H9 (cell line): ENCODE results near the gene PREB. TPM values are rescaled to one million over a fixed set of nuclear protein-coding genes. Genes with fewer than 3 reads are reported as not detected.

ENCODE experiments used
- DNase-seq: peaks from one replicate; pipeline ENCODE4 v3.0.0-alpha.2; 2017
- H2AFZ ChIP-seq: one replicate; pipeline ENCODE4 v1.6.1; 2013; ENCODE audit warnings: mild to moderate bottlenecking, low read length, control low read depth, moderate library complexity
- H2AK5ac ChIP-seq: 2 replicates; pipeline ENCODE4 v1.6.1; 2013; ENCODE audit warnings: low read length, control low read depth, mixed read lengths; ENCODE audit not compliant: insufficient read length
- H2BK120ac ChIP-seq: one replicate; pipeline ENCODE4 v1.6.1; 2013; ENCODE audit warnings: low read depth, mild to moderate bottlenecking, low read length, control low read depth, inconsistent platforms; ENCODE audit not compliant: poor library complexity, severe bottlenecking
- H2BK12ac ChIP-seq: 2 replicates; pipeline ENCODE4 v1.6.1; 2013; ENCODE audit warnings: low read length, control low read depth, mixed read lengths, low read depth; ENCODE audit not compliant: insufficient read length
- H2BK15ac ChIP-seq: 2 replicates; pipeline ENCODE4 v1.6.1; 2013; ENCODE audit warnings: low read depth, low read length, control low read depth
- H2BK20ac ChIP-seq: one replicate; pipeline ENCODE4 v1.6.1; 2013; ENCODE audit warnings: low read depth, mild to moderate bottlenecking, low read length, control low read depth, inconsistent platforms; ENCODE audit not compliant: poor library complexity, severe bottlenecking
- H2BK5ac ChIP-seq: 2 replicates; pipeline ENCODE4 v1.6.1; 2013; ENCODE audit warnings: low read length, control low read depth, mixed read lengths; ENCODE audit not compliant: insufficient read length
- H3K14ac ChIP-seq: 2 replicates; pipeline ENCODE4 v1.6.1; 2013; ENCODE audit warnings: low read length, control low read depth; ENCODE audit not compliant: insufficient read depth
- H3K18ac ChIP-seq: 2 replicates; pipeline ENCODE4 v1.6.1; 2013; ENCODE audit warnings: low read depth, mild to moderate bottlenecking, mixed read lengths, low read length, control low read depth; ENCODE audit not compliant: insufficient read length
- H3K23ac ChIP-seq: 2 replicates; pipeline ENCODE4 v1.6.1; 2013; ENCODE audit warnings: low read length, control low read depth, mixed read lengths, low read depth; ENCODE audit not compliant: insufficient read length
- H3K23me2 ChIP-seq: 2 replicates; pipeline ENCODE4 v1.6.1; 2013; ENCODE audit warnings: low read depth, mild to moderate bottlenecking, mixed read lengths, low read length, control low read depth; ENCODE audit not compliant: insufficient read length, poor library complexity, severe bottlenecking
- H3K27ac ChIP-seq: 2 replicates; pipeline ENCODE4 v1.5.1; 2013; ENCODE audit warnings: low read length, control low read depth, mixed read lengths, low read depth; ENCODE audit not compliant: insufficient read length
- H3K27me3 ChIP-seq: 2 replicates; pipeline ENCODE4 v1.6.1; 2013; ENCODE audit warnings: low read length, control low read depth, inconsistent platforms; ENCODE audit not compliant: insufficient read depth
- H3K4ac ChIP-seq: 2 replicates; pipeline ENCODE4 v1.6.1; 2013; ENCODE audit warnings: low read depth, mild to moderate bottlenecking, control low read depth, inconsistent platforms, low read length, moderate library complexity
- H3K4me1 ChIP-seq: 2 replicates; pipeline ENCODE4 v1.6.1; 2013; ENCODE audit warnings: low read length, control low read depth, inconsistent platforms; ENCODE audit not compliant: insufficient read depth
- H3K4me2 ChIP-seq: 2 replicates; pipeline ENCODE4 v1.6.1; 2013; ENCODE audit warnings: low read length, control low read depth, mixed read lengths; ENCODE audit not compliant: insufficient read length, insufficient read depth
- H3K56ac ChIP-seq: 2 replicates; pipeline ENCODE4 v1.6.1; 2013; ENCODE audit warnings: low read depth, mild to moderate bottlenecking, mixed read lengths, low read length, control low read depth; ENCODE audit not compliant: insufficient read length
- H3K79me1 ChIP-seq: 2 replicates; pipeline ENCODE4 v1.6.1; 2013; ENCODE audit warnings: low read depth, mild to moderate bottlenecking, moderate library complexity, low read length, control low read depth, inconsistent platforms; ENCODE audit not compliant: insufficient read depth, poor library complexity, severe bottlenecking
- H3K79me2 ChIP-seq: 2 replicates; pipeline ENCODE4 v1.6.1; 2013; ENCODE audit warnings: low read length, control low read depth, inconsistent platforms; ENCODE audit not compliant: insufficient read depth
- H3K9ac ChIP-seq: 2 replicates; pipeline ENCODE4 v1.6.1; 2013; ENCODE audit warnings: low read length, control low read depth, mixed read lengths; ENCODE audit not compliant: insufficient read length; ENCODE audit errors: extremely low read depth
- H3K9me3 ChIP-seq: one replicate; pipeline ENCODE4 v1.6.1; 2013; ENCODE audit warnings: low read depth, low read length, inconsistent platforms; ENCODE audit not compliant: control insufficient read depth
- H3T11ph ChIP-seq: one replicate; pipeline ENCODE4 v1.6.1; 2013; ENCODE audit warnings: mild to moderate bottlenecking, low read length, control low read depth, inconsistent platforms
- H4K20me1 ChIP-seq: one replicate; pipeline ENCODE4 v1.6.1; 2013; ENCODE audit not compliant: control insufficient read depth, insufficient read length, insufficient read depth
- H4K5ac ChIP-seq: 2 replicates; pipeline ENCODE4 v1.6.1; 2013; ENCODE audit warnings: low read depth, mild to moderate bottlenecking, mixed read lengths, low read length, control low read depth; ENCODE audit not compliant: insufficient read length
- H4K8ac ChIP-seq: replicated peaks from 2 replicates; pipeline ENCODE4 v1.6.1; 2013; ENCODE audit warnings: low read length, control low read depth, mixed read lengths, low read depth; ENCODE audit not compliant: insufficient read length
- H4K91ac ChIP-seq: 2 replicates; pipeline ENCODE4 v1.6.1; 2013; ENCODE audit warnings: low read depth, mild to moderate bottlenecking, moderate library complexity, mixed read lengths, low read length, control low read depth; ENCODE audit not compliant: insufficient read length
- H3K27ac Mint-ChIP-seq, 3 experiments: 2 replicates in 2 of 3; 3 replicates in 1 of 3; pipeline ENCODE4 v1.8.0; 2020 to 2021; ENCODE audit warnings: mixed read lengths in 3 of 3, mild to moderate bottlenecking in 1 of 3, moderate library complexity in 1 of 3
- H3K27me3 Mint-ChIP-seq: 2 replicates; pipeline ENCODE4 v1.8.0; 2021; ENCODE audit warnings: low read depth, mild to moderate bottlenecking, moderate library complexity, mixed read lengths
- H3K36me3 Mint-ChIP-seq, 3 experiments: 2 replicates in 2 of 3; 3 replicates in 1 of 3; pipeline ENCODE4 v1.8.0; 2020 to 2021; ENCODE audit warnings: low read depth in 3 of 3, mixed read lengths in 3 of 3; ENCODE audit not compliant: insufficient read depth in 1 of 3
- H3K4me1 Mint-ChIP-seq, 2 experiments: 2 replicates each; pipeline ENCODE4 v1.8.0; 2020; ENCODE audit warnings: mixed read lengths in 2 of 2
- H3K4me3 Mint-ChIP-seq, 2 experiments: 2 replicates in 1 of 2; 3 replicates in 1 of 2; pipeline ENCODE4 v1.8.0; 2020 to 2021; ENCODE audit warnings: mild to moderate bottlenecking in 2 of 2, mixed read lengths in 2 of 2, moderate library complexity in 1 of 2
- H3K9me3 Mint-ChIP-seq, 2 experiments: 2 replicates in 1 of 2; 3 replicates in 1 of 2; pipeline ENCODE4 v1.8.0; 2020; ENCODE audit warnings: mild to moderate bottlenecking in 2 of 2, mixed read lengths in 2 of 2, moderate library complexity in 1 of 2
- CTCF ChIP-seq: fragments of 200-600 bp; sonication (generic); conservative IDR thresholded peaks from 3 replicates; pipeline ENCODE4 v1.8.0; 2021; ENCODE audit warnings: antibody characterized with exemption, mild to moderate bottlenecking
- WGBS: extraction: QIAGEN DNeasy Blood & Tissue Kit; methylation state at CpG from one replicate; pipeline ENCODE4 v1.1.7; 2013; ENCODE audit warnings: missing lambda C conversion rate, low lambda C conversion rate, mixed read lengths; ENCODE audit not compliant: insufficient read length; ENCODE audit errors: extremely low coverage; 5-methylcytosine and 5-hydroxymethylcytosine counted together
- total RNA-seq: library from RNA; stranded (reverse); gene quantifications from 2 replicates; pipeline ENCODE4 v1.2.1, GENCODE V29; 2021

PREB gene
- total RNA-seq, 1 experiment from 2014 or later = 43.6 TPM

- Histone ChIP-seq H3K79me2 (no peaks in the 10 kb centered on the region), H3K18ac (no peak overlapping the region), H3K79me1 (no peaks in the 10 kb centered on the region), H4K91ac (no peak overlapping the region), H3K14ac (no peak overlapping the region), H4K20me1 (no peaks in the 10 kb centered on the region), H3K23me2 (no peaks in the 10 kb centered on the region), H3K9me3 (no peaks in the 10 kb centered on the region), H3K27me3 (no peaks in the 10 kb centered on the region), H2BK120ac (no peak overlapping the region), H3K56ac (no peak overlapping the region), H2BK15ac (no peak overlapping the region), H2AK5ac (no peak overlapping the region), H4K5ac (no peak overlapping the region), H2BK5ac (no peak overlapping the region), H3T11ph (no peak overlapping the region), H3K4me1 (no peaks in the 10 kb centered on the region), H2BK12ac (no peak overlapping the region), H3K23ac (no peak overlapping the region), H2BK20ac (no peak overlapping the region), H3K9ac (no peak overlapping the region), H3K4me2 (no peak overlapping the region), H3K27ac (no peak overlapping the region), H2AFZ (no peak overlapping the region), H3K4ac (no peak overlapping the region), H4K8ac (no peak overlapping the region)
- Mint-ChIP-seq H3K27me3 (peaks cover 2% of the 10 kb centered on the region; the same call in 1 of the 2 replicates), H3K9me3 (peaks cover 3 to 4% of the 10 kb centered on the region in 2 experiments; a peak in 2 of 5 replicates), H3K27ac (no peak overlapping the region; a peak in 1 of 7 replicates), H3K36me3 (peaks cover 0 to 1% (median 0%) of the 10 kb centered on the region in 3 experiments; a peak in 2 of 7 replicates), H3K4me3 (no peak overlapping the region), H3K4me1 (peaks cover 9 to 15% of the 10 kb centered on the region in 2 experiments)
- no peak for DNase-seq
- no peak for TF ChIP-seq CTCF
- no CpG with 5 or more reads among the region's 9 CpGs for whole genome bisulfite sequencing
Measured at GRCh38 chr2:27160191-27160590, 25.8 kb upstream of the PREB start.
